Body of pancreas (tissue), 4 donors: Measurements from ENCODE around the gene CIBAR2. TPM values are rescaled to one million over a fixed set of nuclear protein-coding genes. Genes with fewer than 3 reads are reported as not detected.

Experiments
- ATAC-seq: fragments of 150-250 bp; one replicate; pipeline ENCODE4 v1.9.1; 2016
- DNase-seq, 4 donors: peaks; one replicate each; pipeline ENCODE4 v3.0.0-alpha.2; 2019
- H3K27ac ChIP-seq, 4 donors: fragments of 200-600 bp; sonication (generic); 1 replicate in 3 of 4; 2 replicates in 1 of 4; pipeline versions ENCODE4 v1.5.1 to v1.6.1; 2016 to 2019; ENCODE audit warnings: mild to moderate bottlenecking in 1 of 4, mixed read lengths in 1 of 4, moderate library complexity in 1 of 4
- H3K27me3 ChIP-seq, 2 donors: fragments of 200-600 bp; sonication (generic); one replicate each; pipeline ENCODE4 v1.6.0; 2016; ENCODE audit warnings: mild to moderate bottlenecking in 1 of 2
- H3K36me3 ChIP-seq, 2 donors: fragments of 200-600 bp; sonication (generic); replicated peaks in 1 of 2; 2 replicates each; pipeline ENCODE4 v1.5.1; 2016; ENCODE audit warnings: low read depth in 2 of 2; ENCODE audit not compliant: insufficient read depth in 1 of 2
- H3K4me1 ChIP-seq: fragments of 200-600 bp; sonication (generic); one replicate; pipeline ENCODE4 v1.6.0; 2016
- H3K4me3 ChIP-seq, 2 donors: fragments of 200-600 bp; sonication (generic); 1 replicate in 1 of 2; 2 replicates in 1 of 2; pipeline ENCODE4 v1.5.1; 2016 to 2019
- H3K9me3 ChIP-seq, 3 donors: fragments of 200-600 bp; sonication (generic); 1 replicate in 2 of 3; 2 replicates in 1 of 3; pipeline ENCODE4 v1.5.1; 2016
- POLR2A ChIP-seq, 3 donors: fragments of 450-650 bp; IDR thresholded peaks; one replicate each; pipeline ENCODE4 v1.6.1; 2016; ENCODE audit warnings: antibody characterized with exemption in 3 of 3, mild to moderate bottlenecking in 2 of 3
- WGBS, 2 donors: methylation state at CpG; one replicate each; pipeline ENCODE4 v1.1.5; 2017; 5-methylcytosine and 5-hydroxymethylcytosine counted together
- intact Hi-C: fragments of 100-400 bp; cut with DNase I; formaldehyde crosslinking; loops from one replicate; pipeline ENCODE4 v1.15.1; 2023
- total RNA-seq, 2 donors: library from RNA; depleted of rRNA; stranded (reverse); fragments of >200 nt; gene quantifications; one replicate each; pipeline ENCODE4 v1.1.0, GENCODE V29; 2016
- TF ChIP-seq, protein P1 (sequence below), 7 experiments: fragments of 450-650 bp in 4 of 7; fragments of 200-600 bp in 3 of 7; sonication (generic) in 3 of 7; IDR thresholded peaks; one replicate each; pipeline ENCODE4 v1.5.1; 2016 to 2019; ENCODE audit warnings: antibody characterized with exemption in 7 of 7

CIBAR2 gene
- total RNA-seq, 2 donors from 2014 or later = not detected

DNA sequence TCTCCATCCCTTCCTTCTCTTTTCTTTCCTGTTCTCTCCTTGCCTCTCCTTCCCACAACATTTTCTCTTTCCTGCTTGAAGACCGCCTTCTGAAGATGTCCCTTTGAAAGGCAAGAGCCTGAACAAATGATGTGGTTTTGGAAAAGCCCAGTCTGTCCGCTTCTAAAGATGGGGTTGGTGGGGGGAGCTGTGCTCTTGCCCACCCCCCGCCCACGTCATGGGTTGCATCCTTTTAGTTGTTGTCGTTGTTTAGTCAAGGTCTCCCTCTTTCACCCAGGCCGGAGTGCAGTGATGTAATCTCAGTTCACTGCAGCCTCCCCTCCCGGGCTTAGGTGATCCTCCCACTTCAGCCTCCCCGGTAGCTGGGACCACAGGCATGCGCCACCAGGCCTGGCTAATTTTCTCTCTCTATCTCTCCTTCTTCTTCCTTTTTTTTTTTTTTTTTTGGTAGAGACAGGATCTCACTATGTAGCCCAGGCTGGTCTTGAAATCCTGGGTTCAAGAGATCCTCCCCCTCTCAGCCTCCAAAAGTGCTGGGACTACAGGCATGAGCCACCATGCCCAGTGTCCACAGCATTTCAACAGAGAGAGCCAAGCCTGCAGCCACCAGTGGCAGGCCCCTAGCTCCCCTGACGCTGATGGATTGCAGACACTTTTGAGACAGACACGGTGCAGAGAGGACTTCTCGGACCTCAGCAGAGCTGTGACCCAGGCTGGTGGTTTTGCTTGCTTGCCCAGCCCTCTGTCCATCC is 26.0 kb upstream of the CIBAR2 start:
- H3K4me3 ChIP-seq = no peak overlapping the region
- no peak for ATAC-seq
- WGBS, 2 donors = 74 to 78% methylated on average over 12 of the region's 12 CpGs

DNA sequence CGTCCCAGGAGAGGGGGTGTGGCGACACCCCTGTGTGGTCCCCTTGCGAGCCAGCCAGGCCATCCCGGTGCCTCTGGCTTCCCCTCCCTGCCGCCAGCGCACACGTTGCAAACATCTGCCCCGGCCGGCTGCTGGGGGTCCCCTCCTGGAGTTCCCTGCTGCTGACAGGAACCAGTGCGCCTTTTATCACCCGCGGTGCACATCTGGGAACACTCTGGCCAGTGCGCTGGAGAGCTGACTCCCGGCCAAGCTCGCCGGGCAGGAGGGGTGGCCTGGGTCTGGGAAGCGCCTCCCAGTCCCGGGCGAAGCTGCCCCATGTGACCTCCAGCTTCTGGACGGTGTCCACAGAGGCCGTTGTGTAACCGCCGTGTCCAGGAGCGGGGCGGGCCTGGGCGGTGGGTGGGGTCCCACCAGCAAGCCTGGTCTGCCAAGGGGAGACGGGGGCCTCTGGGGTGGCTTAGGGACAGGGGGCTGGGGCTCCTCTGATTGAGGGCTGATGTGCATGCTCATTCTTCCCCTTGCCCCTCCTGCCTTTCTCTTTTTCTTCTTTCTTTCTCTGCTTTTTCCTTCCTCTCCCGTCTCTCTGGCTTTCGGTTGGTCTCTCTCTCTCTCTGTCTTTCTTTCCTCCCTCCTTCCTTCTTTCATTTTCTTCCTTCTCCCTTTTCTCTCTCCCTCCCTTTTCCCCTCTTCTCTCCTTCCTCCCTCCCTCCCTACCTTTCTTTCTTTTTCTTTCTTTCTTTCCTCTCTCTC is 25.2 kb upstream of the CIBAR2 start:
- TF ChIP-seq POLR2A (IDR thresholded peaks at IDR 0.05) = peak in 2 of 3 donors; percentile 44 to 47
- TF ChIP-seq, protein P1, sequence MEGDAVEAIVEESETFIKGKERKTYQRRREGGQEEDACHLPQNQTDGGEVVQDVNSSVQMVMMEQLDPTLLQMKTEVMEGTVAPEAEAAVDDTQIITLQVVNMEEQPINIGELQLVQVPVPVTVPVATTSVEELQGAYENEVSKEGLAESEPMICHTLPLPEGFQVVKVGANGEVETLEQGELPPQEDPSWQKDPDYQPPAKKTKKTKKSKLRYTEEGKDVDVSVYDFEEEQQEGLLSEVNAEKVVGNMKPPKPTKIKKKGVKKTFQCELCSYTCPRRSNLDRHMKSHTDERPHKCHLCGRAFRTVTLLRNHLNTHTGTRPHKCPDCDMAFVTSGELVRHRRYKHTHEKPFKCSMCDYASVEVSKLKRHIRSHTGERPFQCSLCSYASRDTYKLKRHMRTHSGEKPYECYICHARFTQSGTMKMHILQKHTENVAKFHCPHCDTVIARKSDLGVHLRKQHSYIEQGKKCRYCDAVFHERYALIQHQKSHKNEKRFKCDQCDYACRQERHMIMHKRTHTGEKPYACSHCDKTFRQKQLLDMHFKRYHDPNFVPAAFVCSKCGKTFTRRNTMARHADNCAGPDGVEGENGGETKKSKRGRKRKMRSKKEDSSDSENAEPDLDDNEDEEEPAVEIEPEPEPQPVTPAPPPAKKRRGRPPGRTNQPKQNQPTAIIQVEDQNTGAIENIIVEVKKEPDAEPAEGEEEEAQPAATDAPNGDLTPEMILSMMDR (IDR thresholded peaks at IDR 0.05) = no peak
- intact Hi-C loops = no loop called here
- ATAC-seq = peak; percentile 94

More for the DNA sequence above, 26.0 kb upstream of the CIBAR2 start:
- TF ChIP-seq POLR2A (IDR thresholded peaks at IDR 0.05) = no peak
- H3K36me3 ChIP-seq = no peaks in the 10 kb centered on the region
- peaks cover 26% of the 10 kb centered on the region for H3K4me1 ChIP-seq
- intact Hi-C loops = no loop called here
- peak overlapping the region in 3 of 4 donors; percentile 68 to 81 (median 75) for H3K27ac ChIP-seq
- DNase-seq = no peak
- no peaks in the 10 kb centered on the region for H3K27me3 ChIP-seq
- H3K9me3 ChIP-seq = no peaks in the 10 kb centered on the region

DNA sequence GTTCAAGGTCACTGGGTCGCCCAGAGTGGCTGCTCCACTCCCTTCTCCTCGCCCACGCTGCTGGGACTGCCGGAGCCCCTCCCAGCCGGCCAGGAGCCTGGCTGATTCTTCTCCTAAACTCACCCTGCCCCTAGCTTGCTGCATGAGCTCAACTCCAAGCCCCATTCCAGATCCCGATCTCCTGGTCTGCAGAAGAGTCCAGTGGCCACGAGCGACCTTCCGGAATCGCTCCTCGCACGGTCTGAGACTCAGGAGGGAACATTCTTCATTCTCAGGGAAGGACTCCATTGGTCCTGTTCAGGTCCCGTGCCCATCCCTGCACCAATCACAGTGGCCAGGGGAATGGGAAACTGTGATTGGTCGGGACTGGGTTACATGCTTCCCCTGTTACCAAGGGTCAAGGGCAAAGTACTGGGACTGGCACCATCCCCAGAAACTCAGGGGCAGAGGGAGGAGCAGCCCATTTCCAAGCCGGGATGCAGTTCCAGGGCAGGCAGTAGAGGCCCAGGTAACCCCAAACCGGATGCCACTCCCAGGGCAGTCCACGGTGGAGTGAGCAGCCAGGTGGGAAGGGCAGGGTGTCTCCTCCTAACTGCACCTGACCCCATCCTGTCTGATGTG is 24.5 kb upstream of the CIBAR2 start:
- H3K4me1 ChIP-seq = peaks cover 26% of the 10 kb centered on the region
- peak overlapping the region; percentile 68 to 81 (median 72) for H3K27ac ChIP-seq
- H3K36me3 ChIP-seq = no peaks in the 10 kb centered on the region
- peak; percentile 43 to 53 (median 46) for DNase-seq
- intact Hi-C loops = no loop called here
- no peaks in the 10 kb centered on the region for H3K9me3 ChIP-seq
- TF ChIP-seq, protein P1 (IDR thresholded peaks at IDR 0.05) = no peak
- TF ChIP-seq POLR2A (IDR thresholded peaks at IDR 0.05) = no peak
- peak; percentile 49 for ATAC-seq
- H3K4me3 ChIP-seq = no peak overlapping the region
- H3K27me3 ChIP-seq = no peaks in the 10 kb centered on the region
- WGBS, 2 donors = 72 to 77% methylated on average over 14 to 16 of the region's 17 CpGs

More for the DNA sequence above, 25.2 kb upstream of the CIBAR2 start:
- Histone ChIP-seq H3K4me3 (no peak overlapping the region), H3K4me1 (peaks cover 26% of the 10 kb centered on the region), H3K27ac (peak overlapping the region; percentile 68 to 81 (median 72)), H3K9me3 (no peaks in the 10 kb centered on the region), H3K36me3 (no peaks in the 10 kb centered on the region), H3K27me3 (no peaks in the 10 kb centered on the region)
- WGBS, 2 donors = 0 to 3% methylated on average over 13 to 29 of the region's 29 CpGs
- DNase-seq = peak; percentile 90 to 97 (median 94)

DNA sequence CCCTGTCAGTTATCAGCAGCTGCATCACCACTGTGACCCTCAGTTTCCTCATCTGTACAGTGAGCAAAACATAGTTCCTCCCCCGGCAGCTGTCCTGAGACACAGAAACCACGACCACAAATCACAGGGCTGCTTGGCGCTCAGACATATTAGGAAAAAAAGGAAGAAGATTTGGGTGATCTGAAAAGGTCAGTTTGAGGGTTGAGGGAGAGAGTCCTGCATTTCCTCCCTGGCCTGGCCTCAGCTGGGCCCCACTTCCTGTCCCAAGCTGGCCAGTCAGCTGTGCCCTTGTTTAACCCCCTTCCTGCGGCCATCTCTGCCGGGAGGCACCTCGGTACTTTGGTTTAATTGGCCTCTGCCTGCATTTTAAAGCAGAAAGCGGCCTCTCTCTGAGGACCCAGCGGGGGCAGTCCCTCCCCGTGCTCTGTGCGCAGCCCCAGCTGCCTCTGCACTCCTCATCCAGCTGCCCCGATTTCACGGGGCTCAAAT is 24.0 kb upstream of the CIBAR2 start:
- H3K4me3 ChIP-seq = no peak overlapping the region
- 60 to 74% methylated on average over 12 of the region's 12 CpGs for WGBS, 2 donors
- intact Hi-C loops = no loop called here

More for the DNA sequence above, 24.0 kb upstream of the CIBAR2 start:
- Histone ChIP-seq H3K36me3 (no peaks in the 10 kb centered on the region), H3K27me3 (no peaks in the 10 kb centered on the region), H3K27ac (peak overlapping the region in 3 of 4 donors; percentile 68 to 81 (median 75)), H3K4me1 (peaks cover 26% of the 10 kb centered on the region), H3K9me3 (no peaks in the 10 kb centered on the region)
- DNase-seq (peak in 2 of 4 donors; percentile 33 to 64), ATAC-seq (no peak)
- TF ChIP-seq, protein P1 (IDR thresholded peaks at IDR 0.05) = no peak
- TF ChIP-seq POLR2A (IDR thresholded peaks at IDR 0.05) = no peak
